A673 (cell line): ENCODE data around the gene AP2A1. TPM values are rescaled to one million over a fixed set of nuclear protein-coding genes. Genes with fewer than 3 reads are reported as not detected.

Source experiments
- BruUV-seq: library from RNA; stranded (reverse); fragments of 400-500 nt; replicated peaks from 2 replicates; lab custom pipeline; 2021; lab: Mats Ljungman, UMichigan
- CTCF ChIA-PET: fragments of 300-600 bp; sonication (Branson Sonifier 250); formaldehyde crosslinking; loops from one replicate; lab custom pipeline; 2022; ENCODE audit warnings: antibody characterized with exemption; lab: Charles Lee
- POLR2A ChIA-PET: fragments of 300-600 bp; sonication (Branson Sonifier 250); formaldehyde crosslinking; loops from one replicate; lab custom pipeline; 2022; ENCODE audit warnings: antibody characterized with exemption; ENCODE audit not compliant: low non-redundant PET; lab: Charles Lee
- DNase-seq: peaks from one replicate; pipeline ENCODE4 v3.0.0-alpha.2; 2015; ENCODE audit warnings: low spot score
- H3K27ac ChIP-seq: fragments of 200-600 bp; sonication (generic); 2 replicates; pipeline ENCODE4 v1.5.1; 2016; ENCODE audit warnings: mixed run types, low read depth, mild to moderate bottlenecking, mixed read lengths, antibody characterized with exemption, low read length; ENCODE audit not compliant: poor library complexity, severe bottlenecking
- H3K27me3 ChIP-seq: fragments of 200-600 bp; sonication (generic); replicated peaks from 2 replicates; pipeline ENCODE4 v1.6.1; 2017; ENCODE audit warnings: mixed run types, low read depth, mild to moderate bottlenecking, mixed read lengths, antibody characterized with exemption, low read length; ENCODE audit not compliant: insufficient read depth, poor library complexity
- H3K36me3 ChIP-seq: fragments of 200-600 bp; sonication (generic); 2 replicates; pipeline ENCODE4 v1.6.1; 2016; ENCODE audit warnings: mixed run types, mild to moderate bottlenecking, mixed read lengths, antibody characterized with exemption, low read length; ENCODE audit not compliant: insufficient read depth, poor library complexity, severe bottlenecking
- H3K4me1 ChIP-seq: fragments of 200-600 bp; sonication (generic); 2 replicates; pipeline ENCODE4 v1.6.1; 2017; ENCODE audit warnings: mixed run types, mild to moderate bottlenecking, mixed read lengths, antibody characterized with exemption, low read length; ENCODE audit not compliant: insufficient read depth, poor library complexity, severe bottlenecking
- H3K4me3 ChIP-seq: fragments of 200-600 bp; sonication (generic); 2 replicates; pipeline ENCODE4 v1.5.1; 2016; ENCODE audit warnings: low read depth, mixed run types, mild to moderate bottlenecking, mixed read lengths, low read length; ENCODE audit not compliant: poor library complexity, severe bottlenecking
- H3K9me3 ChIP-seq: fragments of 200-600 bp; sonication (generic); 2 replicates; pipeline ENCODE4 v1.6.1; 2016; ENCODE audit warnings: mixed run types, low read depth, mild to moderate bottlenecking, mixed read lengths, antibody characterized with exemption, low read length; ENCODE audit not compliant: poor library complexity, severe bottlenecking
- CTCF ChIP-seq: fragments of 300-800, 200-600 bp; sonication (generic); conservative IDR thresholded peaks from 2 replicates; pipeline ENCODE4 v1.5.1; 2017; ENCODE audit warnings: low read depth, mild to moderate bottlenecking, antibody characterized with exemption, low read length, moderate library complexity, mixed read lengths
- EZH2 ChIP-seq: fragments of 200-600 bp; sonication (generic); IDR thresholded peaks from 2 replicates; pipeline ENCODE4 v1.6.1; 2017; ENCODE audit warnings: borderline replicate concordance, low read depth, mild to moderate bottlenecking, mixed read lengths, antibody characterized with exemption, low read length; ENCODE audit not compliant: poor library complexity, severe bottlenecking
- intact Hi-C: fragments of 100-400 bp; cut with micrococcal nuclease; formaldehyde crosslinking; loops from one replicate; pipeline ENCODE4 v1.10.0; 2022; ENCODE audit not compliant: unreplicated experiment
- total RNA-seq: library from RNA; stranded (reverse); gene quantifications from 2 replicates; pipeline ENCODE4 v1.2.3, GENCODE V29; 2021

Gene AP2A1
- total RNA-seq, 1 experiment from 2014 or later: 80.1 TPM

GRCh38 chr19:49835562-49835961, 68.8 kb downstream of the AP2A1 start:
- Histone ChIP-seq H3K36me3 (peaks cover 87% of the 10 kb centered on the region), H3K9me3 (no peaks in the 10 kb centered on the region), H3K4me3 (no peak overlapping the region), H3K27me3 (no peaks in the 10 kb centered on the region), H3K27ac (no peak overlapping the region), H3K4me1 (no peaks in the 10 kb centered on the region)
- ChIA-PET POLR2A (no interaction called here), CTCF (no interaction called here)
- TF ChIP-seq CTCF: no peak
- no peak for DNase-seq
- intact Hi-C loops: no loop called here
- no TSS peak for BruUV-seq

- POLR2A ChIA-PET: no interaction called here
- DNase-seq: no peak
- Histone ChIP-seq H3K36me3 (peaks cover 87% of the 10 kb centered on the region), H3K9me3 (no peaks in the 10 kb centered on the region), H3K27ac (no peak overlapping the region), H3K4me3 (no peak overlapping the region), H3K27me3 (no peaks in the 10 kb centered on the region), H3K4me1 (no peaks in the 10 kb centered on the region)
- CTCF ChIA-PET: no interaction called here
- intact Hi-C loops: no loop called here
- TF ChIP-seq CTCF (no peak), EZH2 (no peak)
- BruUV-seq: no TSS peak
These were observed 69.6 kb downstream of the AP2A1 start for GRCh38 chr19:49836176-49837008.

GRCh38 chr19:49837009-49837310, 70.2 kb downstream of the AP2A1 start:
- ChIA-PET CTCF (no interaction called here), POLR2A (no interaction called here)
- no peaks in the 10 kb centered on the region for H3K27me3 ChIP-seq
- no peaks in the 10 kb centered on the region for H3K4me1 ChIP-seq
- H3K9me3 ChIP-seq: no peaks in the 10 kb centered on the region
- intact Hi-C loops: no loop called here
- DNase-seq: no peak
- H3K36me3 ChIP-seq: peaks cover 82% of the 10 kb centered on the region
- BruUV-seq: no TSS peak
- TF ChIP-seq EZH2 (no peak), CTCF (no peak)
- no peak overlapping the region for H3K4me3 ChIP-seq
- no peak overlapping the region for H3K27ac ChIP-seq
